A549 (cell line): ENCODE results near the gene SPNS2.

Experiments used
- RFX5 ChIP-seq: fragments of 450-650 bp; IDR thresholded peaks from 2 replicates; pipeline ENCODE4 v1.7.1; 2014; ENCODE audit warnings: antibody characterized with exemption, mild to moderate bottlenecking, moderate library complexity
- TF ChIP-seq, protein P1 (sequence below): fragments of >200 bp; sonication (Bioruptor Twin); formaldehyde crosslinking; IDR thresholded peaks from 3 replicates; pipeline ENCODE4 v1.5.1; 2016

DNA sequence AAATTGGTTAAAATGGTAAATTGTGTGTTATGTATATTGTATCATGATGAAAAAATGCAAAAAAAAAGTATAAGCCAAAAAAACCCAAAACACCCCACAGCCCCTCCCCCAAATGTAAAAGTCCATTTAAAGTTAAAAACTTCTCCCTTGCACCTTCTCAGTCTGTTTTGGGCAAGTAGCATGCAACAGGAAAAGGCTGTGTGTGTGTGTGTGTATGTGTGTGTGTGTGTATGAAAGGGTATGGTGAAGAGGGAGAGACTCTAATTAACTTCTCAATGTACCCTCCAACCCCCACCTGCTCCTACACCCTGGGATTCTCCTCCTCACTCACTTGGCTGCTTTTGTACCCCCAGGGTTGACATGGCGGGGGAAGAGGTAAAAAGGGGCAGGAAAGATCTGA is 70.9 kb downstream of the SPNS2 start:
- TF ChIP-seq RFX5 = no peak
- TF ChIP-seq, protein P1, sequence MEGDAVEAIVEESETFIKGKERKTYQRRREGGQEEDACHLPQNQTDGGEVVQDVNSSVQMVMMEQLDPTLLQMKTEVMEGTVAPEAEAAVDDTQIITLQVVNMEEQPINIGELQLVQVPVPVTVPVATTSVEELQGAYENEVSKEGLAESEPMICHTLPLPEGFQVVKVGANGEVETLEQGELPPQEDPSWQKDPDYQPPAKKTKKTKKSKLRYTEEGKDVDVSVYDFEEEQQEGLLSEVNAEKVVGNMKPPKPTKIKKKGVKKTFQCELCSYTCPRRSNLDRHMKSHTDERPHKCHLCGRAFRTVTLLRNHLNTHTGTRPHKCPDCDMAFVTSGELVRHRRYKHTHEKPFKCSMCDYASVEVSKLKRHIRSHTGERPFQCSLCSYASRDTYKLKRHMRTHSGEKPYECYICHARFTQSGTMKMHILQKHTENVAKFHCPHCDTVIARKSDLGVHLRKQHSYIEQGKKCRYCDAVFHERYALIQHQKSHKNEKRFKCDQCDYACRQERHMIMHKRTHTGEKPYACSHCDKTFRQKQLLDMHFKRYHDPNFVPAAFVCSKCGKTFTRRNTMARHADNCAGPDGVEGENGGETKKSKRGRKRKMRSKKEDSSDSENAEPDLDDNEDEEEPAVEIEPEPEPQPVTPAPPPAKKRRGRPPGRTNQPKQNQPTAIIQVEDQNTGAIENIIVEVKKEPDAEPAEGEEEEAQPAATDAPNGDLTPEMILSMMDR = no peak
